GM19395 (cell line): ENCODE measurements around the gene LAMA5.

Experiments used
- ATAC-seq: cut with Tn5 transposase; IDR thresholded peaks from one replicate; pipeline ENCODE4 v1.9.1; 2021; ENCODE audit warnings: mild to moderate bottlenecking, moderate library complexity; ENCODE audit not compliant: unreplicated experiment

The LAMA5 gene

GRCh38 chr20:62330576-62331317 is 36.4 kb downstream of the LAMA5 start:
- ATAC-seq = no peak

GRCh38 chr20:62329389-62330377 is 37.4 kb downstream of the LAMA5 start:
- no peak for ATAC-seq

GRCh38 chr20:62328684-62329388 is 38.3 kb downstream of the LAMA5 start:
- no peak for ATAC-seq

- no peak for ATAC-seq
These were observed 39.2 kb downstream of the LAMA5 start for GRCh38 chr20:62327726-62328495.

GRCh38 chr20:62326959-62327725 is 40.0 kb downstream of the LAMA5 start:
- no peak for ATAC-seq

GRCh38 chr20:62326559-62326958 is 40.6 kb downstream of the LAMA5 start:
- ATAC-seq = no peak

GRCh38 chr20:62325172-62325905 is 41.8 kb downstream of the LAMA5 start:
- ATAC-seq = no peak

GRCh38 chr20:62323980-62324906 is 42.9 kb downstream of the LAMA5 start:
- no peak for ATAC-seq

GRCh38 chr20:62323146-62323979 is 43.7 kb downstream of the LAMA5 start:
- no peak for ATAC-seq

GRCh38 chr20:62322492-62323041 is 44.5 kb downstream of the LAMA5 start:
- no peak for ATAC-seq

- no peak for ATAC-seq
These were observed 45.1 kb downstream of the LAMA5 start for GRCh38 chr20:62321975-62322374.

- ATAC-seq = no peak
These were observed 45.6 kb downstream of the LAMA5 start for GRCh38 chr20:62321521-62321948.

GRCh38 chr20:62320581-62321354 is 46.3 kb downstream of the LAMA5 start:
- no peak for ATAC-seq

- ATAC-seq = no peak
These were observed 47.7 kb downstream of the LAMA5 start for GRCh38 chr20:62319346-62319909.
